ENCODE data around the gene TMCC3. TPM values are rescaled to one million over a fixed set of nuclear protein-coding genes. Genes with fewer than 3 reads are reported as not detected.

The TMCC3 gene
- total RNA-seq, 1 donor from 2014 or later: 11.5 TPM

DNA sequence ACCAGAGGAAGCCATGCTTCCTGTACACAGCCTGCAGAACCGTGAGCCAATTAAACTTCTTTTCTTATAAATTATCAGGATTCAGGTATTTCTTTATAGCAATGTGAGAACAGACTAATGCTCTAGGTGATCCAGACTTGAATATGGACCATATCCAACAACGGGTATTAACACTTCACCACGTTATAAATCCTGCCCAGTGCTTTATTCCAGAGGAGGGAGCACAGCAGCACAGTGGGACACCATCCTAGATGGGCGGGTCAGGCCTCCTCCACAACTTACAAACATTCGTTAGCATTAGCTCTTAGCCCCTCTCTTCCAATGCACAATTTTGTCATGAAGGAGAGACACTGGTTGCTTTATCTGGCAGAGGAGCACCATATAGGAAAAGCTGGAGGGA is 66.0 kb downstream of the TMCC3 start:
- no peaks in the 10 kb centered on the region for H3K9me3 ChIP-seq
- TF ChIP-seq, protein P1, sequence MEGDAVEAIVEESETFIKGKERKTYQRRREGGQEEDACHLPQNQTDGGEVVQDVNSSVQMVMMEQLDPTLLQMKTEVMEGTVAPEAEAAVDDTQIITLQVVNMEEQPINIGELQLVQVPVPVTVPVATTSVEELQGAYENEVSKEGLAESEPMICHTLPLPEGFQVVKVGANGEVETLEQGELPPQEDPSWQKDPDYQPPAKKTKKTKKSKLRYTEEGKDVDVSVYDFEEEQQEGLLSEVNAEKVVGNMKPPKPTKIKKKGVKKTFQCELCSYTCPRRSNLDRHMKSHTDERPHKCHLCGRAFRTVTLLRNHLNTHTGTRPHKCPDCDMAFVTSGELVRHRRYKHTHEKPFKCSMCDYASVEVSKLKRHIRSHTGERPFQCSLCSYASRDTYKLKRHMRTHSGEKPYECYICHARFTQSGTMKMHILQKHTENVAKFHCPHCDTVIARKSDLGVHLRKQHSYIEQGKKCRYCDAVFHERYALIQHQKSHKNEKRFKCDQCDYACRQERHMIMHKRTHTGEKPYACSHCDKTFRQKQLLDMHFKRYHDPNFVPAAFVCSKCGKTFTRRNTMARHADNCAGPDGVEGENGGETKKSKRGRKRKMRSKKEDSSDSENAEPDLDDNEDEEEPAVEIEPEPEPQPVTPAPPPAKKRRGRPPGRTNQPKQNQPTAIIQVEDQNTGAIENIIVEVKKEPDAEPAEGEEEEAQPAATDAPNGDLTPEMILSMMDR (IDR thresholded peaks at IDR 0.05): no peak
- TF ChIP-seq POLR2A (IDR thresholded peaks at IDR 0.05) (no peak), POLR2AphosphoS5 (IDR thresholded peaks at IDR 0.05; ENCODE audit: insufficient read depth in 1 of 2, low read depth in 1 of 2) (no peak)
- H3K4me1 ChIP-seq: peaks cover 32% of the 10 kb centered on the region
- H3K4me3 ChIP-seq: no peak overlapping the region
- no peak overlapping the region for H3K27ac ChIP-seq
- H3K27me3 ChIP-seq: no peaks in the 10 kb centered on the region
- H3K36me3 ChIP-seq: no peaks in the 10 kb centered on the region
- no peak for DNase-seq (ENCODE audit: extremely low spot score in 2 of 2)
- intact Hi-C loops (cut with DNase I): no loop called here

DNA sequence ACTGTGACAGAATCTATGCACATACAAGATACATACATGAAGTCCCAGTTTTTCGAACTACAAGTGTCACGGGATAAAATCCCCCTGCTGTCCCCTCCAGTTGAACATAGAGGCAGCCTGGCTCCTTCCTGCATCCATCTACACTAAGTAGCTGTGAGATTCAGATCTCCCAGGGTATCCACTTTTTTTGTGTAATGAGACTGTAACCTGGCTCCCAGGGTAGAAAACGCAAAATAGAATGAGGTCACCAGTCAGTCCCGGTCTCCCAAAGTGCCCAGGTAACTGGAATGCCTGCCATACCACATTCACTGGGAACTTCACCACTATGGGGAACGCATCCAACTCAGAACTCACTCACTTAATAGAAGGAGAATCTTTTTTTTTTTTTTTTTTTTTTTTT is 67.8 kb downstream of the TMCC3 start:
- no peak for DNase-seq (ENCODE audit: extremely low spot score in 2 of 2)
- H3K9me3 ChIP-seq: no peaks in the 10 kb centered on the region
- peaks cover 18% of the 10 kb centered on the region for H3K4me1 ChIP-seq
- no peaks in the 10 kb centered on the region for H3K36me3 ChIP-seq
- no peak overlapping the region for H3K4me3 ChIP-seq
- H3K27ac ChIP-seq: no peak overlapping the region
- H3K27me3 ChIP-seq: no peaks in the 10 kb centered on the region
- TF ChIP-seq POLR2A (IDR thresholded peaks at IDR 0.05): no peak
- intact Hi-C loops (cut with DNase I): no loop called here

DNA sequence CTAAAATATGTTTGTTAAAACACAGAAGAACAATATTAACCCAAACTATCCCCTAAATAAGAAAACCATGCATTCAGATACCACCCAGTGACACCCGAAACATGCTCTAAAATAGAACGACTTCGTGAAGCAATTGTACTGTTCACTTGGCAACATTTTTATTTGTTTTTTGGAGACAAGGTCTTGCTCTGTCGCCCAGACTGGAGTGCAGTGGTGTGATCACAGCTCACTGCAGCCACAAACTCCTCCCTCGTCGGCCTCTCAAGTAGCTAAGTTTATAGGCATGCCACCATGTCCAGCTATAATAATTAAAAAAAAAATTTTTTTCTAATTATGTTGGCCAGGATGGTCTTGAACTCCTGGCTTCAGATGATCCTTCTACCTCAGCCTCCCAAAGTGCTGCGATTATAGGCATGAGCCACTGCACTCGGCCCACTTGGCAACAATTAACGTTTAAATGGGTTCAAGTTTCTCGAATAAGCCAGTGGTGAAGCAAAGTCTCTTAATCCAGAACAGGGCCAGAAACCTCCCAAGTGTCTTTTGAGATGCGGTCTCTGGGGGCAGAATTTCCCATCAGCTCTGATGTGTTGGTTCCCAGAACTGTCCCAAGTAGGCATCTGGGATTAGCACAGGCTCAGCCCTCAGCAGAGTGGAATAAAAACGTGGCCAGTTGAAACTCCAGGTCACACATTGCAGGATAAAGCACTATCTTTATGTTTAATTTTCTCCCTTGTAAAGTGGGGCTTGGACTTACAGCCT is 74.5 kb downstream of the TMCC3 start:
- H3K9me3 ChIP-seq: no peaks in the 10 kb centered on the region
- no peaks in the 10 kb centered on the region for H3K4me1 ChIP-seq
- DNase-seq (ENCODE audit: extremely low spot score in 2 of 2): no peak
- no peaks in the 10 kb centered on the region for H3K27me3 ChIP-seq
- H3K36me3 ChIP-seq: peaks cover 0 to 2% of the 10 kb centered on the region in 2 donors
- no peak overlapping the region for H3K27ac ChIP-seq
- TF ChIP-seq POLR2A (IDR thresholded peaks at IDR 0.05) (no peak), POLR2AphosphoS5 (IDR thresholded peaks at IDR 0.05; ENCODE audit: insufficient read depth in 1 of 2, low read depth in 1 of 2) (no peak)
- TF ChIP-seq, protein P1 (IDR thresholded peaks at IDR 0.05): no peak
- no peak overlapping the region for H3K4me3 ChIP-seq
- intact Hi-C loops (cut with DNase I): no loop called here

DNA sequence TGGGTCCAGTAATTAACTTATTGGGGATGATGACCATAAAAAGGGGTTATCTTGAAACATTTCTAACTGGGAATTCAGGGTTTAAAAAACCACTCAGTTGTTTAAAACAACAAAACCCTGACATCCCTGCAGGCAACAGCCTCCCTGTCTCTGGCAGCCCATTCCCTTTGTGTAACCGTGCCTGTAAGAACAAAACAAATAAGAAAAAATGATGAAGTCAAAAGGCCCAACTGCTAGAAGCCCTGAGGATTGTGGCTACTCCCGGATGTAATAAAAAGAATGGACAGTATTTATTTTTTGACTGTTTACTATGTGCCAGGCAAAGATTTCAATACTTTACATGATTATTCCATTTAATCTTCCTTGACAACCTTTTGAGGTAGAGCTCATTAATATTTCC is 75.3 kb downstream of the TMCC3 start:
- H3K9me3 ChIP-seq: no peaks in the 10 kb centered on the region
- no peaks in the 10 kb centered on the region for H3K4me1 ChIP-seq
- no peak overlapping the region for H3K27ac ChIP-seq
- no peaks in the 10 kb centered on the region for H3K27me3 ChIP-seq
- TF ChIP-seq, protein P1 (IDR thresholded peaks at IDR 0.05): no peak
- TF ChIP-seq POLR2A (IDR thresholded peaks at IDR 0.05) (no peak), POLR2AphosphoS5 (IDR thresholded peaks at IDR 0.05; ENCODE audit: insufficient read depth in 1 of 2, low read depth in 1 of 2) (no peak)
- no peak for DNase-seq (ENCODE audit: extremely low spot score in 2 of 2)
- no peak overlapping the region for H3K4me3 ChIP-seq
- peaks cover 0 to 10% of the 10 kb centered on the region in 2 donors for H3K36me3 ChIP-seq
- intact Hi-C loops (cut with DNase I): no loop called here

DNA sequence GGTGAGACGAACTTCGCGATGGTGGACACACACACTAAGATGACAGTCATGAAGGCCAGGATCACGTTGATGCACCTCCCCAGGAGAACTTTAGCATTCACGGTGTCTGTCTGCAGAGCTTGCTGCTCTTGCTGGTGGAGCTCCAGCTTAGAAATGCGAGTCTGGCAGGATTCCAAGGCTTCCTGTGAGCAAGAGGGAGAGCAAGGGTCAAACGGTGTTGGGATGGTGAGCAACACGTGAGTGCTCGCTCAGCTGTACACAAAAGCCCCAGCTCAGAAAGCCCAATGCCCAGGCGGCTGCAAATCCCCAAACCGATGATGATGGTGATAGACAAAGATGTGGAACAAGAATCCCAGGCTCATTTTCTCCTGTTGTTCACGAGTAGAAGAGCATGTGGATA is 78.8 kb downstream of the TMCC3 start:
- Histone ChIP-seq H3K4me3 (no peak overlapping the region), H3K27me3 (no peaks in the 10 kb centered on the region), H3K27ac (no peak overlapping the region), H3K4me1 (no peaks in the 10 kb centered on the region), H3K9me3 (no peaks in the 10 kb centered on the region), H3K36me3 (peaks cover 0 to 15% of the 10 kb centered on the region in 2 donors)
- TF ChIP-seq POLR2AphosphoS5 (IDR thresholded peaks at IDR 0.05; ENCODE audit: insufficient read depth in 1 of 2, low read depth in 1 of 2): no peak
- no peak for TF ChIP-seq POLR2A (IDR thresholded peaks at IDR 0.05)
- TF ChIP-seq, protein P1 (IDR thresholded peaks at IDR 0.05): no peak
- no peak for DNase-seq (ENCODE audit: extremely low spot score in 2 of 2)
- intact Hi-C loops (cut with DNase I): no loop called here

All from vagina (tissue), 2 donors.